Activated B cell treated with CpG ODN at 0.5 μM for 24 hours (primary cell): ENCODE data around the gene CKM. TPM values are rescaled to one million over a fixed set of nuclear protein-coding genes. Genes with fewer than 3 reads are reported as not detected.

Experiments
- ATAC-seq: fragments of 200-7000 bp; cut with Tn5 transposase; one replicate; pipeline ENCODE4 v1.10.0; 2021; ENCODE audit warnings: low read depth, mild to moderate bottlenecking, moderate library complexity
- CTCF ChIA-PET: fragments of 350-600 bp; sonication (Branson Sonifier 250); formaldehyde crosslinking; loops from one replicate; lab custom pipeline; 2021; ENCODE audit warnings: antibody characterized with exemption; lab: Charles Lee
- POLR2A ChIA-PET: fragments of 350-600 bp; sonication (Branson Sonifier 250); formaldehyde crosslinking; loops from one replicate; lab custom pipeline; 2021; ENCODE audit warnings: antibody characterized with exemption; lab: Charles Lee
- DNase-seq: peaks from one replicate; pipeline ENCODE4 v3.0.0; 2022
- H3K27ac Mint-ChIP-seq: one replicate; pipeline ENCODE4 v1.8.0; 2020; ENCODE audit warnings: mixed read lengths
- H3K27me3 Mint-ChIP-seq: one replicate; pipeline ENCODE4 v1.8.0; 2021; ENCODE audit warnings: mixed read lengths
- H3K36me3 Mint-ChIP-seq: one replicate; pipeline ENCODE4 v1.8.0; 2021; ENCODE audit warnings: low read depth, mixed read lengths
- H3K4me1 Mint-ChIP-seq: one replicate; pipeline ENCODE4 v1.8.0; 2021; ENCODE audit warnings: mixed read lengths
- H3K4me3 Mint-ChIP-seq: one replicate; pipeline ENCODE4 v1.8.0; 2020; ENCODE audit warnings: mild to moderate bottlenecking, mixed read lengths
- H3K9me3 Mint-ChIP-seq: one replicate; pipeline ENCODE4 v1.8.0; 2020; ENCODE audit warnings: mixed read lengths
- CTCF ChIP-seq: fragments of 200-600 bp; IDR thresholded peaks from one replicate; pipeline ENCODE4 v1.8.0; 2022; ENCODE audit warnings: antibody characterized with exemption, mild to moderate bottlenecking
- intact Hi-C: fragments of 100-400 bp; cut with micrococcal nuclease; formaldehyde crosslinking; loops from one replicate; pipeline ENCODE4 v1.15.1; 2024
- total RNA-seq: library from RNA; stranded (reverse); gene quantifications from 2 replicates; pipeline ENCODE4 v1.2.3, GENCODE V29; 2022

Gene CKM
- total RNA-seq, 1 donor from 2014 or later, result not detected

- intact Hi-C loops, result no loop called here
- ChIA-PET CTCF (no interaction called here), POLR2A (no interaction called here)
- H3K36me3 Mint-ChIP-seq, result peaks cover 63% of the 10 kb centered on the region
- H3K27ac Mint-ChIP-seq, result no peak overlapping the region
- no peak for ATAC-seq
- H3K4me1 Mint-ChIP-seq, result no peaks in the 10 kb centered on the region
- DNase-seq, result no peak
- no peak for TF ChIP-seq CTCF
- H3K27me3 Mint-ChIP-seq, result no peaks in the 10 kb centered on the region
- no peaks in the 10 kb centered on the region for H3K9me3 Mint-ChIP-seq
- H3K4me3 Mint-ChIP-seq, result no peak overlapping the region
Observed at GRCh38 chr19:45278087-45278486, 44.6 kb downstream of the CKM start.

GRCh38 chr19:45276284-45276687 lies 46.4 kb downstream of the CKM start:
- DNase-seq, result no peak
- TF ChIP-seq CTCF, result no peak
- ChIA-PET POLR2A (interaction anchor here (0.5 kb wide), 1 partner anchor 49 kb away, joined by 3 read pairs; no protein-coding TSS in a partner anchor), CTCF (no interaction called here)
- H3K27me3 Mint-ChIP-seq, result no peaks in the 10 kb centered on the region
- H3K4me3 Mint-ChIP-seq, result no peak overlapping the region
- H3K27ac Mint-ChIP-seq, result no peak overlapping the region
- no peak for ATAC-seq
- no peaks in the 10 kb centered on the region for H3K9me3 Mint-ChIP-seq
- peaks cover 72% of the 10 kb centered on the region for H3K36me3 Mint-ChIP-seq
- H3K4me1 Mint-ChIP-seq, result no peaks in the 10 kb centered on the region
- intact Hi-C loops, result no loop called here

DNA sequence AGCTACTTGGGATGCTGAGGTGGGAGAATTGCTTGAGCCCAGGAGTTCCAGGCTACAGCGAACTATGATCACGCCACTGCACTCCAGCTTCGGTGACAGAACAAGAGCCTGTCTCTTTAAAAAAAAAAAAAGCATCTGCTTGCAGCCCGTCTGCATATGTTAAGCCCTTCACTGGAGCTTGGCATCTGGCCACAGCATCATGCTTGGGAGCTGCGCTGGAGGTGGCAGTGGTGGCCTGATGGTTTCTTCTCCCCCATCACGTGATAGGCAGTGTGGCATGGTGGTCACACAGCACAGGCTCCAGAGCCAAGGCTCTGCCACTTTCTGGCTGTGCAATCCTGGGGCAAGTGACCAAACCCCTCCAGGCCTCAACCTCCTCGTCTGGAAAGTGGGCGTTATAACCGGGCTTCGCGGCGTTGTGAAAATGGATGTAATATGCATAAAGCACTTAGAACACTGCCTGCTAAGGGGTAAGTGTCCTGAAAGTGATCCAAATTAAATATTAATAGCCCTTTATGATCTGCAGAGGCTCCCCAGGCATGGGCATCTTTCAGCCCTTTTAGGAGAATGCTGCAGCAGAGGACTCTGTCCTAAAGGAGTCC lies 47.2 kb downstream of the CKM start:
- ATAC-seq (no peak), DNase-seq (no peak)
- TF ChIP-seq CTCF, result no peak
- Mint-ChIP-seq H3K36me3 (peaks cover 70% of the 10 kb centered on the region), H3K27ac (no peak overlapping the region), H3K4me1 (no peaks in the 10 kb centered on the region), H3K27me3 (no peaks in the 10 kb centered on the region), H3K4me3 (no peak overlapping the region), H3K9me3 (no peaks in the 10 kb centered on the region)
- intact Hi-C loops, result no loop called here
- ChIA-PET POLR2A (no interaction called here), CTCF (no interaction called here)

- Mint-ChIP-seq H3K4me3 (no peak overlapping the region), H3K9me3 (no peaks in the 10 kb centered on the region), H3K27me3 (no peaks in the 10 kb centered on the region), H3K27ac (no peak overlapping the region), H3K4me1 (no peaks in the 10 kb centered on the region), H3K36me3 (peaks cover 64% of the 10 kb centered on the region)
- intact Hi-C loops, result no loop called here
- POLR2A ChIA-PET, result no interaction called here
- ATAC-seq, result no peak
- CTCF ChIA-PET, result no interaction called here
- TF ChIP-seq CTCF, result no peak
- no peak for DNase-seq
Observed at GRCh38 chr19:45273521-45273855, 49.2 kb downstream of the CKM start.

- intact Hi-C loops, result no loop called here
- Mint-ChIP-seq H3K27ac (no peak overlapping the region), H3K9me3 (no peaks in the 10 kb centered on the region), H3K27me3 (no peaks in the 10 kb centered on the region), H3K4me3 (no peak overlapping the region), H3K36me3 (peaks cover 57% of the 10 kb centered on the region), H3K4me1 (no peaks in the 10 kb centered on the region)
- TF ChIP-seq CTCF, result no peak
- ChIA-PET POLR2A (no interaction called here), CTCF (no interaction called here)
- DNase-seq (no peak), ATAC-seq (no peak)
Observed at GRCh38 chr19:45271735-45272108, 51.0 kb downstream of the CKM start.
